Activated naive CD4-positive, alpha-beta T cell treated with anti-CD3 and anti-CD28 coated beads for 36 hours (primary cell): ENCODE results near the gene MEIS1. TPM values are rescaled to one million over a fixed set of nuclear protein-coding genes. Genes with fewer than 3 reads are reported as not detected.

Experiments
- CTCF ChIA-PET: fragments of 350-600 bp; sonication (Branson Sonifier 250); formaldehyde crosslinking; loops from one replicate; lab custom pipeline; 2021; ENCODE audit warnings: antibody characterized with exemption; lab: Charles Lee
- DNase-seq: peaks from one replicate; pipeline ENCODE4 v3.0.0-alpha.2; 2020
- H3K27ac Mint-ChIP-seq: one replicate; pipeline ENCODE4 v1.8.0; 2021; ENCODE audit warnings: mild to moderate bottlenecking, mixed read lengths
- H3K27me3 Mint-ChIP-seq: one replicate; pipeline ENCODE4 v1.8.0; 2021; ENCODE audit warnings: low read depth, mixed read lengths
- H3K36me3 Mint-ChIP-seq: one replicate; pipeline ENCODE4 v1.8.0; 2021; ENCODE audit warnings: low read depth, mixed read lengths
- H3K4me1 Mint-ChIP-seq: one replicate; pipeline ENCODE4 v1.8.0; 2021; ENCODE audit warnings: low read depth, mixed read lengths
- H3K4me3 Mint-ChIP-seq: one replicate; pipeline ENCODE4 v1.8.0; 2021; ENCODE audit warnings: mild to moderate bottlenecking, moderate library complexity, mixed read lengths
- H3K9me3 Mint-ChIP-seq: one replicate; pipeline ENCODE4 v1.8.0; 2021; ENCODE audit warnings: mixed read lengths
- intact Hi-C: fragments of 100-400 bp; cut with micrococcal nuclease; formaldehyde crosslinking; loops from one replicate; pipeline ENCODE4 v1.15.1; 2023
- total RNA-seq, 2 experiments: library from RNA; stranded (reverse); gene quantifications; one replicate each; pipeline ENCODE4 v1.2.3, GENCODE V29; 2021

MEIS1 gene
- total RNA-seq, 2 experiments from 2014 or later: not detected

GRCh38 chr2:66495788-66496640 lies 61.1 kb downstream of the MEIS1 start:
- Mint-ChIP-seq H3K9me3 (no peaks in the 10 kb centered on the region), H3K36me3 (no peaks in the 10 kb centered on the region), H3K4me3 (no peak overlapping the region), H3K27me3 (peaks cover 1% of the 10 kb centered on the region), H3K27ac (no peak overlapping the region), H3K4me1 (no peaks in the 10 kb centered on the region)
- DNase-seq: no peak
- intact Hi-C loops: no loop called here
- CTCF ChIA-PET: interaction anchor here (0.8 kb wide), 1 partner anchor 25 kb away, joined by 3 read pairs; no protein-coding TSS in a partner anchor

GRCh38 chr2:66496670-66497420 lies 61.9 kb downstream of the MEIS1 start:
- DNase-seq: no peak
- H3K27ac Mint-ChIP-seq: no peak overlapping the region
- intact Hi-C loops: no loop called here
- H3K27me3 Mint-ChIP-seq: peaks cover 1% of the 10 kb centered on the region
- no peak overlapping the region for H3K4me3 Mint-ChIP-seq
- H3K36me3 Mint-ChIP-seq: no peaks in the 10 kb centered on the region
- CTCF ChIA-PET: interaction anchor here (0.8 kb wide), 1 partner anchor 24 kb away, joined by 3 read pairs; no protein-coding TSS in a partner anchor
- H3K4me1 Mint-ChIP-seq: no peaks in the 10 kb centered on the region
- no peaks in the 10 kb centered on the region for H3K9me3 Mint-ChIP-seq

- Mint-ChIP-seq H3K4me1 (no peaks in the 10 kb centered on the region), H3K9me3 (no peaks in the 10 kb centered on the region)
- intact Hi-C loops: no loop called here
Measured at GRCh38 chr2:66497431-66498288, 62.7 kb downstream of the MEIS1 start.

GRCh38 chr2:66498289-66498975 lies 63.5 kb downstream of the MEIS1 start:
- Mint-ChIP-seq H3K4me1 (no peaks in the 10 kb centered on the region), H3K9me3 (no peaks in the 10 kb centered on the region), H3K36me3 (no peaks in the 10 kb centered on the region), H3K4me3 (no peak overlapping the region), H3K27ac (no peak overlapping the region), H3K27me3 (peaks cover 1% of the 10 kb centered on the region)
- intact Hi-C loops: no loop called here
- DNase-seq: no peak
- CTCF ChIA-PET: no interaction called here

More at GRCh38 chr2:66497431-66498288, 62.7 kb downstream of the MEIS1 start:
- H3K4me3 Mint-ChIP-seq: no peak overlapping the region
- no peaks in the 10 kb centered on the region for H3K36me3 Mint-ChIP-seq
- no peak overlapping the region for H3K27ac Mint-ChIP-seq
- CTCF ChIA-PET: no interaction called here
- H3K27me3 Mint-ChIP-seq: peaks cover 1% of the 10 kb centered on the region
- no peak for DNase-seq

GRCh38 chr2:66501267-66501666 lies 66.3 kb downstream of the MEIS1 start:
- no peak for DNase-seq
- no peak overlapping the region for H3K27ac Mint-ChIP-seq
- H3K36me3 Mint-ChIP-seq: no peaks in the 10 kb centered on the region
- CTCF ChIA-PET: no interaction called here
- H3K27me3 Mint-ChIP-seq: peaks cover 8% of the 10 kb centered on the region
- intact Hi-C loops: no loop called here
- H3K4me1 Mint-ChIP-seq: no peaks in the 10 kb centered on the region
- H3K9me3 Mint-ChIP-seq: no peaks in the 10 kb centered on the region
- H3K4me3 Mint-ChIP-seq: no peak overlapping the region

- Mint-ChIP-seq H3K9me3 (no peaks in the 10 kb centered on the region), H3K27ac (no peak overlapping the region), H3K4me3 (no peak overlapping the region), H3K4me1 (no peaks in the 10 kb centered on the region), H3K27me3 (peaks cover 9% of the 10 kb centered on the region), H3K36me3 (no peaks in the 10 kb centered on the region)
- no peak for DNase-seq
- intact Hi-C loops: no loop called here
- CTCF ChIA-PET: no interaction called here
Measured at GRCh38 chr2:66506265-66506664, 71.3 kb downstream of the MEIS1 start.

- Mint-ChIP-seq H3K9me3 (no peaks in the 10 kb centered on the region), H3K4me3 (no peak overlapping the region), H3K4me1 (no peaks in the 10 kb centered on the region), H3K36me3 (no peaks in the 10 kb centered on the region), H3K27me3 (peaks cover 9% of the 10 kb centered on the region), H3K27ac (no peak overlapping the region)
- CTCF ChIA-PET: no interaction called here
- no peak for DNase-seq
- intact Hi-C loops: no loop called here
Measured at GRCh38 chr2:66507673-66508201, 72.8 kb downstream of the MEIS1 start.

- CTCF ChIA-PET: no interaction called here
- peaks cover 9% of the 10 kb centered on the region for H3K27me3 Mint-ChIP-seq
- H3K27ac Mint-ChIP-seq: no peak overlapping the region
- H3K9me3 Mint-ChIP-seq: no peaks in the 10 kb centered on the region
- intact Hi-C loops: no loop called here
- DNase-seq: no peak
- H3K4me1 Mint-ChIP-seq: no peaks in the 10 kb centered on the region
- H3K4me3 Mint-ChIP-seq: no peak overlapping the region
- no peaks in the 10 kb centered on the region for H3K36me3 Mint-ChIP-seq
Measured at GRCh38 chr2:66508484-66509071, 73.7 kb downstream of the MEIS1 start.

- DNase-seq: no peak
- no peak overlapping the region for H3K4me3 Mint-ChIP-seq
- CTCF ChIA-PET: no interaction called here
Measured at GRCh38 chr2:66509326-66509811, 74.4 kb downstream of the MEIS1 start.

GRCh38 chr2:66512626-66513025 lies 77.7 kb downstream of the MEIS1 start:
- H3K27ac Mint-ChIP-seq: no peak overlapping the region
- CTCF ChIA-PET: no interaction called here
- no peaks in the 10 kb centered on the region for H3K9me3 Mint-ChIP-seq
- no peaks in the 10 kb centered on the region for H3K36me3 Mint-ChIP-seq
- no peak for DNase-seq
- intact Hi-C loops: no loop called here
- H3K4me1 Mint-ChIP-seq: no peaks in the 10 kb centered on the region
- H3K4me3 Mint-ChIP-seq: no peak overlapping the region
- H3K27me3 Mint-ChIP-seq: no peaks in the 10 kb centered on the region

More at GRCh38 chr2:66509326-66509811, 74.4 kb downstream of the MEIS1 start:
- intact Hi-C loops: no loop called here
- no peaks in the 10 kb centered on the region for H3K36me3 Mint-ChIP-seq
- H3K4me1 Mint-ChIP-seq: no peaks in the 10 kb centered on the region
- peaks cover 9% of the 10 kb centered on the region for H3K27me3 Mint-ChIP-seq
- no peaks in the 10 kb centered on the region for H3K9me3 Mint-ChIP-seq
- no peak overlapping the region for H3K27ac Mint-ChIP-seq

- H3K36me3 Mint-ChIP-seq: no peaks in the 10 kb centered on the region
- H3K9me3 Mint-ChIP-seq: no peaks in the 10 kb centered on the region
- H3K27ac Mint-ChIP-seq: no peak overlapping the region
- CTCF ChIA-PET: no interaction called here
- H3K27me3 Mint-ChIP-seq: no peaks in the 10 kb centered on the region
- intact Hi-C loops: no loop called here
- no peaks in the 10 kb centered on the region for H3K4me1 Mint-ChIP-seq
- H3K4me3 Mint-ChIP-seq: no peak overlapping the region
- DNase-seq: no peak
Measured at GRCh38 chr2:66515743-66516142, 80.8 kb downstream of the MEIS1 start.
